ENCODE measurements around the gene DTX2.
"Not testable (repeated sequence)": the region's sequence is repeated elsewhere in the genome, so short reads cannot be mapped to it uniquely, and the experiment has no call there.

DTX2 gene

DNA sequence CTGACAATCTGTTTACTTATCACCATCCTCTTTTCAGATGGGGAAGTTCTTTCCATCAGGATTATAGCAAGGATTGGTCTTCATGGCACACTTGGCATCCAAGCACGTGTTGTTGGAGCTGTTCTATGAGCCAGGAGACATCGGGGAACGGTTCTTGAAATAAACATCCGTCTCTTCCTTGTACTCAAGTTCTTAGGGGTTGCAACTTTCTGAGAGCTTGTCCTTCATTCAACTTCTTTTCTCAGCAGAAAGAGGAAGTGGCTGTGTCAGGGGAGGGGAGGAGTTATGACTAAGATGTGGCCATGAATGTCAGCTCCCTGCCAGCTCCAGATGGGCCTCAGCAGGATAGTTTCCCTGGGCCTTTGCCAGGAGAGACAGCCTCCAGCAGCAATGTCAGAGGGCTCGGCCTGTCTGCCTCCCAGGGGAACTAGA, 15.9 kb upstream of the DTX2 start:
- peak; percentile 27 for DNase-seq

DNA sequence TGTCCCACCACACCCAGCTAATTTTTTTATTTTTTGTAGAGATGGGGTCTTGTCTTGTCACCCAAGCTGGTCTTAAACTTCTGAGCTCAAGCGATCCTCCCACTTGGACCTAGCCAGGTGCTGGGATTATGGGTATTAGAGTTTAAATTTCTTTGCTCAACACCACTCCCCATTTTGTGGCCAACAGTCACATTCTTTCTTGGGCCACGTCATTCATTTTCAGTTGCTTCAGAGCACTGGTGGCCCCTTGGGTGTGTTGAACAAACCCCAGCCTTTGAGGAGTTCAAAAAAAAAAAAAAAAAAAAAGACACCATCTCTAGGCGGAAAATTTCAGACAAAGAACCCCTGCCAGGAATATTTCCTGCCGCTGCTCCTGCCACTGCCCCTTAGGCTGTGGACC, 4.5 kb upstream of the DTX2 start:
- DNase-seq = not testable (repeated sequence)

DNA sequence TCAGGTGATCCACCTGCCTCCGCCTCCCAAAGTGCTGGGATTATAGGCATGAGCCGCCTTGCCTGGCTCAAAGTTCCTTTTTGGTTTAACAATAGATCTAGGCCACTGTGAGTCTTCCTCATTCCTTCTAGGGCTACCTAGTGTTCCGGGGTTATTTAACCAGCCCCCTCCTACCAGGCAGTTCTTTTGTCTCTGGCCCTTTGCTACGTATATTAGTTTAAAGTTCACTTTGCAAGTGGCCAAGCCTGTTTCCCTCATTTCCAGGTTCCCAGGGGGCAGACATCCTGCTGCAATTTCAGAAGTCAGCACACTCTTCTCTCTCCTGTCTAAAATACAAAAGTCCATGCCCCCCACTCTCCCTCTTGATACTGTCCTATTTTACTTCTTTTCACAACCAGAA, 3.0 kb upstream of the DTX2 start:
- DNase-seq = not testable (repeated sequence)

DNA sequence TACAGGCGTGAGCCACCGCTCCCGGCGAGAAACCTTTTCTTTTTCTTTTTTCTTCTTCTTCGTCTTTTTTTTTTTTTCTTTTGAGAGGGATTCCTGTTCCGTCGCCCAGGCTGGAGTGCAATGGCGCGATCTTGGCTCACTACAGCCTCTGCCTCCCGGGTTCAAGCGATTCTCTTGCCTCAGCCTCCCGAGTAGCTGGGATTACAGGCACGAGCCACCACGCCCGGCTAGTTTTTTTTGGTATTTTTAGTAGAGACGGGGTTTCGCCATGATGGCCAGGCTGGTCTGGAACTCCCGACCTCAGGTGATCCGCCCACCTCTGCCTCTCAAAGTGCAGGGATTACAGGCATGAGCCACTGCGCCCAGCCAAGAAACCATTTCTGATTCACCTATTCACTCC, 742 bp upstream of the DTX2 start:
- DNase-seq = not testable (repeated sequence)

DNA sequence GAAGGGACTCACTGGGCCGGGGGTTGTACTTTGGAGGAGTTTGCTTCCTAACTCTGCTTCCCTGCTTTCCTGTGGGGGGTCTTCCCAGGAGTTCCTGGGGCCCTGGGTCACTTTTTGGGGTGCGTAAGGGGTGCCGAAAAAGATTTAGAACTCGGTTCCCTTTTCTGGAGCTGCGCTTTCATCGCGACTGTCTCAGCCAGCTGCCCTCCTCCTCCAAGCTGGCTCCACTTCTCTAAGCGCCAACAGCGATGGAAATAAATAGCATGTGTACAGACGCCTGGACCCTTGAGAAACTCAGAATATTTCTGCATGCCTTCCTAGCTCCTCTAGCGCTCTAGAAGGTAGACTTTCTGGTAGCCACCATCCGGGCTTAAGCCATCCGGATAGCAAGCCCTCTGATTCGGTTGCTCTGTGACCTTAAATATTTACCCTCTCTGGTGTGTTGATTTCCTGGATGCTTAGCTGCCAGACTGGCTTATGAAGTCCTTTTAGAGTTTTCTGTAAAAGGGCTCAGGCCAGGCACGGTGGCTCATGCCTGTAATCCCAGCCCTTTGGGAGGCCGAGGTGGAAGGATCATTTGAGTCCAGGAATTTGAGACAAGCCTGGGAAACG, 868 bp downstream of the DTX2 start:
- DNase-seq = not testable (repeated sequence)

DNA sequence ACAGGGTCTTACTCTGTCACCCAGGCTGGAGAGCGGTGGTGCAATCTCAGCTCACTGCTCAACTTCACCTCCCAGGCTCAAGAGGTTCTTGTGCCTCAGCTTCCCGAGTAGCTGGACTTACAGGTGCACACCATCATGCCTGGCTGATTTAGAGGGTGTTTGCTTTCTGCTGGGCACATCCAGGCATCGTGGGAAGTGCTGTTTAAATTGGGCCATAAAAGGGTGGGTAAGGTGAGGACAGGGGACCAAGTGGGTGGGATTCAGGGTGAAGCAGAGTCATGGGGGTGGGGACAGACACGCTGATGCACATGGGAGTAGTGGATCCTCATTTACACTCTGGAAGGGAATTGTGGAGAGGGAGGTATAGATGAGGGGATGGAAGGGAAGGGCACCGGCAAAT, 3.5 kb downstream of the DTX2 start:
- not testable (repeated sequence) for DNase-seq

DNA sequence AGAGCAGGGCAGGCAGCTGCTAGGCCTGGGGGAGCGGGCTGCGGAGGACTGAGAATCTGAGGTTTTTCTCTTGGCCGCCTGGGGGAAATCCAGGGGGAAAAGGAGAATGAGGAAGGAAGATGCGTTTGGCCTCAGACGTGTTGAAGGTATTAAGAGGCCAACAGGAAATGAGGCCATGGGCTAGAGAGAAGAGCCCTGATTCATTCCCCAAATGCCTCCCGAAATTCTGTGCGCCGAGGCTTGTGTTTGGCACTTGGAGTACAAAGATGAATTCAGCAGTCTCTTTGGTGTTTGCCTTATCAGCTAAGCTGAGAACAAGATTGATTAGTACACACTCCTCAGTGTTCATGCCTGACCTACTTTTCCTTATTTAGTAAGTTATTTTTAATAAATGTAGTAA, 4.4 kb downstream of the DTX2 start:
- DNase-seq = not testable (repeated sequence)

DNA sequence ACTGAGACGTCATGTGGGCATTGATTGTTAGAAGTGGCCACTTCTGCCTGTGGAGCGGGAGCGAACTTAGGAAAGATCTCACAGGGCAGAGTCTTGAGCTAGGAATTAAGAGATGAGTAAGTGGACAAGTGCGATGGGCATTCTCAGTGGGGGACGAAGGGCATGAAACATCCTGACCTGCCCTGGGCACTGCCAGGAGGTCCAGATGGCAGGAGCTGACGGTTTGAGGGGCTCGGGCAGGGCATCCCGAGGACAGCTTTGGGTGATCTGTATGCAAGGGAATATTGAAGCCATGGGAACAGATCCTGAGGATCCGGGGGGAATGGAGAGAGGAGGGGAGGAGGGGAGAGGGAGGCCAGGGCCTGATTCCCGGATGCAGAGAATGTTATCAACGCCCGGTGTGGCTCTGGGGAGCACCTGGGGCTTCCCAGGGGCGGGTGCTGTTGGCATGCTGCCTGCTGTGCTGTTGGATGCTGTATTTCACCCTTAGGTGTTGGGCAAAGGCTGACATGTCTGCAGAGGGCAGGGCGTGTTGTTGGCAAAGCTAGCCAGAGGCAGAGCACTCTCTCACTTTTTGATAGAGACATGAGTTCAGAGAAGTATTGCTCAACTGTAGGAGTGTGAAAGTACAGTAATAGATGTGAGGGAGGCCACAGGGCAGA, 6.4 kb downstream of the DTX2 start:
- DNase-seq = not testable (repeated sequence)

DNA sequence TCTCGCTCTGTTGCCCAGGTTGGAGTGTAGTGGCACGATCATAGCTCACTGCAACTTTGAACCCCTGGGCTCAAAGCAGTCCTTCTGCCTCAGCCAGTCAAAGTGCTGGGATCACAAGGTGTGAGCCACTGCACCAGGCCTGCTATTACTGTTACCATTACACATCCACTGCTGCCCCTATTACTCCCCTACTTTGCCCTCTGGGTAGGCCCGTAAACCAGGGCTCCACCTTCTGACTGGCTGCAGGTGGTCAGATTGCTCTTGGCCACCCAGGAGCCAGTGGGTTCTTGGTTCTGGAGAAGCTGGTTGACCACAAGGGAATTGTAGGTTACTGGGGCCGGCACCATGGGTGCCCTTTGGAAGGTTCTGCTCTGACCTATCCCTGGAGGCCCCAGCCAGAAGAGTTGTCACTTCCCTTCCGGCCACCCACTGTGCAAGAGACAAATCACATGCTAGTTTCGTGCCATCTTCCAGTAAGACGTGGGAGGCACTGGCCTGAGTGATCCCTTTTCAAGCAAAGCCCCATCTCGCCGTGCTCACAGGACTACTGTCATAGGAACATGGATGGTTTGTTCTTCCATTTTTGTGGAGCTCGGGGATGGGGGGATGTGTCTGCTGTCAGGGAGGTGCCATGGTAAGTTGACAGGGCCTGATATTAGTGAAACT, 10.2 kb downstream of the DTX2 start:
- DNase-seq = not testable (repeated sequence)

DNA sequence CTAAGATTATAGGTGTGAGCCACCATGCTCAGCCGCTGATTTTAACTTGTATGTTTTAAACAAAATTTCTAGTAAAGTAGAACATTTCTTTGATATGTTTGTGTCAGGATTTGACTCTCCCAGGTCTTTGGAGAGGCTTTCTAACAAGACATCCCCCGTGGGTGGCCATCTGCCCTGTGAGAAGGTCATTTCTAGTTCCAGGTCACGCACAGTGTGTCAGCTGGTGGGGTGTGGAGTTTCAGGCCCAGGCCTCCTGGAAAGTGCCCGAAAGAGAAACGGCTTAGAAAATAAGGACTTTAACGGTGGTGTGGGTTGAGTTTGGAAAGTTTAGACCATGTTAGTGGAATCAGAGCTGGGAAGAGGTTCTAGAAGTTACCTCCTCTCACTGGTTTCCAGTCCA, 11.6 kb downstream of the DTX2 start:
- not testable (repeated sequence) for DNase-seq

DNA sequence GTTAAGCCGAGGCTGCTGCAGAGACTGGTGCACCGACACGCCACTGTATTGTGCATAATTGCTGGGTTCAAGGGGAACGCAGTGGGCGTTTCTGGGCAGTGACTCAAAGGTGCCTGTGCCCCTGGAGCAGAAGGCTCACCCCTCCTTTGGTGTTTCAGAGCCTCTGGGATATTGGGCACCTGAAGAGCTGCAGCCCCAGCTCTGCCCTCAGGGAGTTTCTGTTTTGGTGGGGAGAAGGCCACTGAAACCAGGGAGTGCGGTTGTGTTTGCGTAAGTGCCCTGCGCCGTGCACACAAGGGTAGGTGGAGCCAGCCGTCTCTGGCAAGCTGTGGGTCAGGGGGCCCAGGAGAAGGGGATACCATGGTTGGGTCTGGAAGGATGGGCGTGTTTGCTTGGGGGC, 14.8 kb downstream of the DTX2 start:
- not testable (repeated sequence) for DNase-seq

DNA sequence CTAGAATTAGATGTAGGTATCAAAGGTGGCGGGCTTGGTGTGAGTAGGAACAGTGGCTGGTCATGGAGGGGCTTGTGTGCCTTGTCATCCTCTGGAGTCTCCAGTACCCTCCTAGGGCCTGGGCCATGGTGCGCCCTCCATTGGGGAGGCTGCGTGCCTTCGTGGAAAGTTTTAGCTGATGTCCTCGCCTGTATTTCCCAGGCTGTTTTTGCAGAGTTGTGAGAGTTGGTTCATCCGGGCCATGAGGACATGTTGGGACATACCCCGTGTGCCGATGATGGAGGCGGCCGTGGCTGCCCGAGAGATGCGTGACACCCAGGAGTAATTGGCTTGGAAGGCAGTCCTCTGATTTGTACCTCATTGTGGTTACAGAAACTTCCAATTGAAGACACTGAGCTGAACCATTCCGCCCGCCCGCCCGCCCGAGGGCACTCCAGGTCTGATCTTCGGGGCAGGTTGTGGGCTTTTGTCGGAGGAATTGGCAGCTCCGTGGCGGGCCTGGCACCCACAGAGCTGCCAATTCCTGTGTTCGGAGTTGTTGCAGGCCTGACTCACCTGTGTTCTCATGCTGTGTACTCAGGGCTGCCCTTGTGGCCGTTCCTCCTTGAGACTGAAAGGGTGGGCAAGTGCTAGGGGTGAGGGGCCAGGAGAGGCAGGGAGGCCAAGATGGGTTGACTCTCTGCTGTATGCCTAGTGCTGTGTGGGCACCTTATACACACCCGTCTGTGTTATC, 15.4 kb downstream of the DTX2 start:
- DNase-seq = not testable (repeated sequence)

DNA sequence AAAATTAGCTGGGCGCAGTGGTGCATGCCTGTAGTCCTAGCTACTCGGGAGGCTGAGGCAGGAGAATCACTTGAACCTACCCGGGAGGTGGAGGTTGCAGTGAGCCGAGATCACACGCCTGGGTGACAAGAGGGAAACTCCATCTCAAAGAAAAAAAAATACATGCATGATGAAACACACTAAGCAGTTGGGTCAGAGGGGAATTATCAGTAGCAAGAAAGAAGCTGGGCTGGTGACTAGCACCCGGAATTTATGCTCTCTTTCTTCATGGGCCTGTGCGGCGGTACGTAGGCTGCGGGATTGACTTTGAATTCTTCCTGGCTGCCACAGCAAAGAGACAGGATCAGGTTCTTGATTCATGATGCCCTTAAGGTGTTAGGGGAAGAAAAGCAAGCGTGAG, 18.1 kb downstream of the DTX2 start:
- DNase-seq = not testable (repeated sequence)

DNA sequence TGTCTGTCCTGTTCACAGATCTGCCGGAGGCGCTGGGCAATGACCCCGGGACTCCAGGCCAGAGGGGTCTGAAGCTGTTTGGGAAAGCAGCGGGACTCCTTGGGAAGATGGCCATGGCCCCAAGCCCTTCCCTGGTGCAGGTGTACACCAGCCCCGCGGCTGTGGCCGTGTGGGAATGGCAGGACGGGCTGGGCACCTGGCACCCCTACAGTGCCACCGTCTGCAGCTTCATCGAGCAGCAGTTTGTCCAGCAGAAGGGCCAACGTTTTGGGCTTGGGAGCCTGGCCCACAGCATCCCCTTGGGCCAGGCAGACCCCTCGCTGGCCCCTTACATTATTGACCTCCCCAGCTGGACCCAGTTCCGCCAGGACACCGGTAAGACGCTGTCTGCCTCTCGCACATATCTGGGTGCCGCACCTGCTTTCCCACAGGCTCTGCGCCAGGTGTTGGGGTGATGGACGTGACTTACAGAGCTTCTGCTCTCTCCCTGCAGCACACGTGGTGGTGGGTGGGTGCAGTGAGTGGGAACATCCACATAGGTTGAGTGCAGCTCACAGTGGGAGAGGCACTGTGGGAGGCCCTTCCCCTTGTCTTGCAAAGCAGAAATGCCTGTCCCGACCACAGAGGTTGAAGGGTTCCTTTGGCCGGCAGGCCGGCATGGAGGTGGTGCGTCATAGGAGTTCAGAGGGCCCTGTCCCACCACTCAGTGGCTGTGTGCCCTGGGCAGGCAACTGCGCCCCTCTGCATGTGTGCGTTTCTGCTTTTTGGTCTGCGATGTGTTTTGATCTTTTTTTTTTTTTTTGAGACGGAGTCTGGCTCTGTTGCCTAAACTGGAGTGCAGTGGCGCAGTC, 19.1 kb downstream of the DTX2 start:
- DNase-seq = not testable (repeated sequence)

DNA sequence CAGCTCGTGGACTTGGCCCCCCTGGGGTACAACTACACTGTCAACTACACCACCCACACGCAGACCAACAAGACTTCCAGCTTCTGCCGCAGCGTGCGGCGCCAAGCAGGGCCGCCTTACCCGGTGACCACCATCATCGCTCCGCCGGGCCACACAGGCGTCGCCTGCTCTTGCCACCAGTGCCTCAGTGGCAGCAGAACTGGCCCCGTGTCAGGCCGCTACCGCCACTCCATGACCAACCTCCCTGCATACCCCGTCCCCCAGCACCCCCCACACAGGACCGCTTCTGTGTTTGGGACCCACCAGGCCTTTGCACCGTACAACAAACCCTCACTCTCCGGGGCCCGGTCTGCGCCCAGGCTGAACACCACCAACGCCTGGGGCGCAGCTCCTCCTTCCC, 21.2 kb downstream of the DTX2 start:
- not testable (repeated sequence) for DNase-seq

DNA sequence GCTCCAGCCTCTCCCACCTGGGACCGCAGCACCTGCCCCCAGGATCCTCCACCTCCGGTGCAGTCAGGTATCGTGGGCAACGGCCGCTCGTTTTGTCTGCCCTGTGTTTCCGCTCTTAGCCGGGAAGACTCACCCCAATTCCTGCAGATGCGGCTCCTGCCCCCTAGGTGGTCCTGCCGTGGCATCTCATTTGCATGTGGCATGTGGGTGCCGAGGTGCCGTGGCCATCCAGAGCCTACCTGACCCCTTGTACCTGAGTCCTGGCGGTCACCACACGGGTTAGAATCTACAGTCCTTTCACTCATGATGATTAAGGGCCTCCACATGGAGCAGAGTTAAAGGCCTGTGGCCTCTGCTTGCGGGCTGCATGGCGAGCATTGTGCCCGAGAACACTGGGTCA, 21.6 kb downstream of the DTX2 start:
- DNase-seq = not testable (repeated sequence)

DNA sequence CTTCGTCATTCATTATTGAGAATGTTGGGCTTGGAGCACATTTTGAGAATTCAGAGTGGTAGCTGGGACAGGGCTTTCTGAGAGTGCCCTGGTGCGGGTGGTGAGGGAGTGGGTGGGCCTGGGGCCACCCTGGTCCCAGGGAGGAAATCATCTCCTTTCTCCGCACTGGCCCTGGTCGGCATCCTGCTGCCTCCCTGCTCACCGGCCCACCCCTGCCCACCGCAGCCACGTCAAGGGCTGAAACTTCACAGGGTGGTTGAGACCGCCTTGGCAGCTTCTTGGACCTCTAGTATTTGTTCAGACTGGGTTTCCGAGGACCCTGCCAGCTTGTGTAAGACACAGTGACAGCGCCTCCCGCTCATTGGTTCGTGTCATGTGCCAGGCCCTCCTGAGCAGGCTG, 22.9 kb downstream of the DTX2 start:
- DNase-seq = not testable (repeated sequence)

DNA sequence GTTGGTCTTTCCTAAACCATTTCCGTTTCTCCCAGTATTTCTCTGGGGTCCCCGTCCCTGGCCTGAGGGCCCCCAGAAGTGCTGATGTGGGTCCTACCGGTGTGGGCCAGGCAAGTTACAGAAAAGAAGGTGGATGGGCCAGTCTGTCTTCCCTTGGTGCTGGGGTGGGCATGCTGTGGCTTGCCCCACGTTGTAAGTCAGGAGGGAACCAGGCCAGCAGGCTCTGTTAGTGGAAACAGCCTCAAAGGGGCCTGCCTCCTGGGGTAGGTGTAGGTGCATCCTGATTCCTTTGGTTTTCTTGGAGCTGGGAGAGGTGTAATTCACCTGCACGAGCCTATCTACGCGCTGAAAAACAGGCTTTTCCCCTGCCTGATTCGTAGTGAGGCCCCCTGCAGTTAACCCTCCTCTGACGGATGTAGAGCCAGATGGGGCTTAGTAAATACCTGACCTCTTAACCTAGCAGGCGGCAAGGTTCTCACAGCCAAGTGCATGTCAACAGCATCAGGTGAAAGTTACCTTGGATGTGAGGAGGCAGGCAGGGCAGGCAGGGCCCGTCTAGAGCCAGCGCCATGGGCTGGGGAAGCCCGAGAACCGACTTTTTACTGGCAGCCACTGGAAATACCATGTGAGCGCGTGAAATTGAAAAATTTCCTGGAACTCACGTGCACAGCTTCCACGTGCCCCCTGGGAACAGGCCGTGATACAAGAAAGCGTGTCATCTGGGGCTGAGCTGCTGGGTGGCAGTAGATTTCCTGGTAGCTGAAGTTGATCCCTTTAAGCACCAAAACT, 24.5 kb downstream of the DTX2 start:
- not testable (repeated sequence) for DNase-seq

DNA sequence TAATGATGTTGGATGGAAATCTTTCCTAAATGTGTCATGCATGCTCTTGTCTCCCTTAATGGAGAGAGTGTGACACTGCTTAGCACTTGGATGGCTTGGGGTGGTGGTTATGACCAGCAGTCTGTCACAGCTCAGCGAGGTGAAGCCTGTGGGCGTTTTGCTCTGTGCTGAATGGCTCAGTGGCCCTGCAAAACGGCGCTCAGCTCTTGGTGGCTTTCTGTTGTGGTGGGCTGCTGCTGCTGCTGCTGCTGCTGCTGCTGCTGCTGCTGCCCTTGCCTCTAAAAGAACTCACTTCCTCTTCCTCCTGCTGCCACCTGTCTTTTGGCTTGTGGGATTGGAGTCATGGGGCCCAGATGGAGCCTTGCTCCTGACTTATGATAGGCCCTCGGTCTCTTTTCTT, 25.1 kb downstream of the DTX2 start:
- DNase-seq = not testable (repeated sequence)

DNA sequence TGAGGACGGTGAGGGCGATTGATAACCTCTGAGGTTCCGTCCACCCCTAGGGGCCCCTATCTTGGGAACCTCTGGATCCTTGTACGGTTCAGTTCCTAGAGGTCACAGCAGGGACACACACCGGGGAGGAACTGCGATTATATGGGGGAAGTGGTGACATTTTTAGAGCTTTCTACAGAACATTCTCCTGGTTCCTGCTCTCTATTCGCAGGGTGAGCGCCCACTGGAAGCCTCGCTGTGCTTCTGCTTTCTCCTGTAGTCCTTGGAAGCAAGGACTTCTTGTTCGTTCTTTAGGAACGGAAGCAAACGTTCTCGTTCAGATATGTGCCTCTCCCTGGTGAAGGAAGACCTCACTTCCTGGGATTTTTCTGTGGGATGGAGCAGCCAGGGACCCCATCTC, 26.5 kb downstream of the DTX2 start:
- not testable (repeated sequence) for DNase-seq

DNA sequence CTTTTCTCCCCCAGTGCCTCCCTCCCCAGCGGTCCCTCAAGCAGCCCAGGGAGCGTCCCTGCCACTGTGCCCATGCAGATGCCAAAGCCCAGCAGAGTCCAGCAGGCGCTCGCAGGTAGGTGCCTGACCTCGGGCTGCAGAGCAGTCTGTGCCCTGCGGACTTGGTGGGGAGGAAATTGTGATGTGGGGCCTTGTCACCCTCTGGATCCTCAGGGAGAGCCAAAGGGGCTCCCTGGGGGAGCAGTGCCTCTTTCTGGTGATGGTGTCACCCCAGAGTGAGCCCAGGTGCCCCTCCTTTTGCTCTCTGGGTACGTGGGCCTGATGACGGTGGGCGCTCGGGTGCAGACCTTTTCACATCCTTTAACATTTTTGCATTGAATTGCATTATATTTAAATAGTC, 30.6 kb downstream of the DTX2 start:
- not testable (repeated sequence) for DNase-seq

DNA sequence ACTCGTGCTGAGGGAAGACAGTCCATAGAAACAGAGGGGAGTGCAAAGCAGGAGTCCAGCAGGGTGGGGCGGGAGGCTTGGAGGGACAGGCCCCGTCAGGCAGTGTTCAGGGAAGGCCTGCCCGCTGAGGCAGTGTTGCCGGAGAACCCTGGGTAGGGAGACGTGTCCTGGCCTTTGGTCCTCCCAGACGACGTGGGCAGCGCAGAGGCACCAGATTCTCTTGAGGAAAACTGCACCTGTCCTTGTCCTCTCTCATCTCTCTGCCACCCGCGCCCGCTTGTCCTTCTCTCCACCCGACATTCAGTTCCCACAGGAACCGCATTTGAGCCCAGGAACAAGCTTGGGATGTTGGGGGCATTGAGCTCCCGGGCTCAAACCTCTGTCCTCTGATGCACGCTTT, 34.2 kb downstream of the DTX2 start:
- not testable (repeated sequence) for DNase-seq
